CMK (cell line): ENCODE results near the gene B4GALT2.

Source experiments
- DNase-seq: peaks from one replicate; pipeline ENCODE4 v3.0.0-alpha.2; 2010; ENCODE audit warnings: low read depth

B4GALT2 gene

DNA sequence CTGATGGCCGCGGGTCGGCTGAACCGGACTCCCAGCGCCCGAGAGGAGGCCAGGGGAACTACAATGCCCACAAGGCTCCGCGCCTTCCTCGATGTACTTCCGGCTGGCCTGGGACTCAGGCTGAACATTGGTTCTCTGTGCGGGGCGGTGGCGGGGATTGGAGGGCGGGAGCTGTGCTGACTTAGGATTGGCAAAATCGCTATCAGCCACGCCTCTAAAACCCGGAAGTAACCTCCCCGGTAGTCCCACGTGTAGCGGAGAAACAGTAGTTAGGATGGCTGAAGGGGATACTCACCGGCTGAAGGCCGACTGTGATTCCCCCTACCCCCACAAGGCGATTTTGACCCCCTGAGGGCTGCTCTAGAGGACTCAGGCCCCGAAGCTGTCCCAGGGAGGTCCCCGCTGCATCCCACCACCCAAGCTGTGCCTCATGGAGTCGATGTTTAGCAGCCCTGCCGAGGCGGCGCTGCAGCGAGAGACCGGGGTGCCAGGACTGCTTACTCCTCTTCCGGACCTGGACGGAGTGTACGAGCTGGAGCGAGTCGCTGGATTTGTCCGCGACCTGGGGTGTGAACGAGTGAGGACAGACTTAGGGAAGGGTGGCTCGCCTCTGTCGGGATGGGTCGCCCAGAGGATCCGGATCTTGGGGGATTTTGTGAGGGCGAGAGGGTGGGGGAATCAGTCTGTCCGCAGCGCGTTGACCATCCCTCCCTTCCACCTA, 9.1 kb upstream of the B4GALT2 start, which contains the start of gene DPH2:
DPH2 (plus strand) TSS at position 265 of the 721 bp plus-strand sequence; CDS start at position 431, 166 bp downstream.
- DNase-seq: peak; percentile 95

DNA sequence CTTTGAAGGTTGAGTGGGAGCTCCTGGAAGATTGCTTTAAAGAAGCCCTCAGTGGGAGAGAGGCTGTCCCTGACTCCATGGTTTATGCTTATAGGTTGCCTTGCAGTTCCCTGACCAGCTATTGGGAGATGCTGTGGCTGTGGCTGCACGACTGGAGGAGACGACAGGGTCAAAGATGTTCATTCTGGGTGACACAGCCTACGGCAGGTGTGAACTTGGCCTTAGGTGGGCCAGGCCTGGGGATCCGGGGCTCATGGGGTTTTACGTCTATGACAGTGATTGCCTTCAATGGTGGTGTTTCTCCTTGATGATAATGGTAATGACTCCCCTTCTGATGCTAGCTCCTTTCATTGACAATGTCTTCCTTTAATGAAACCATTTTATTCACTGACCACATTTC, 8.5 kb upstream of the B4GALT2 start:
- DNase-seq: no peak

DNA sequence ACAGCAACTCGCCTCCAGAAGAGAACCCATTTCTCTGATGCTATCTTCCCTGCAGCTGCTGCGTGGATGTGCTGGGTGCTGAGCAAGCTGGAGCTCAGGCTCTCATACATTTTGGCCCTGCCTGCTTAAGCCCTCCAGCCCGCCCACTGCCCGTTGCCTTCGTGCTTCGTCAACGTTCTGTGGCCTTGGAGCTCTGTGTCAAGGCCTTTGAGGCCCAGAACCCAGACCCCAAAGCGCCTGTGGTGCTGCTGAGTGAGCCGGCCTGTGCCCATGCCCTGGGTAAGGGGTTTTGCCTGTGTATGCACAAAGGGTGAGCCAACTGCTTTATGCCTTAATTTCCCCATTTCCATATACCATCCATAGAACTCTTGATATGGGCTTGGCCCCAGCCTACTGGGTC, 8.1 kb upstream of the B4GALT2 start:
- DNase-seq: no peak

DNA sequence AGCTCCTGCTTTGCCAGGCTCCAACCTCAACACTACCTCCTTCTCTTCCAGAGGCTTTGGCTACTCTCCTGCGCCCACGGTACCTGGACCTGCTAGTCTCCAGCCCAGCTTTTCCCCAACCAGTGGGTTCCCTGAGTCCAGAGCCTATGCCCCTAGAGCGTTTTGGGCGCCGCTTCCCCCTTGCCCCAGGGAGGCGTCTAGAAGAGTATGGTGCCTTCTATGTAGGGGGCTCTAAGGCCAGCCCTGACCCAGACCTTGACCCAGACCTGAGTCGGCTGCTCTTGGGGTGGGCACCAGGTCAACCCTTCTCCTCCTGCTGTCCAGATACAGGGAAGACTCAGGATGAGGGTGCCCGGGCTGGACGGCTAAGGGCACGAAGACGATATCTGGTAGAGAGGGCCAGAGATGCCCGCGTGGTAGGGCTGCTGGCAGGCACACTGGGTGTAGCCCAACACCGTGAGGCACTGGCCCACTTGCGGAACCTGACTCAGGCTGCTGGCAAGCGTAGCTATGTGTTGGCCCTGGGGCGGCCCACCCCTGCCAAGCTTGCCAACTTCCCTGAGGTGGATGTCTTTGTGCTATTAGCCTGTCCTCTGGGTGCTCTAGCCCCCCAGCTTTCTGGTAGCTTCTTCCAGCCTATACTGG, 7.6 kb upstream of the B4GALT2 start:
- DNase-seq: no peak

DNA sequence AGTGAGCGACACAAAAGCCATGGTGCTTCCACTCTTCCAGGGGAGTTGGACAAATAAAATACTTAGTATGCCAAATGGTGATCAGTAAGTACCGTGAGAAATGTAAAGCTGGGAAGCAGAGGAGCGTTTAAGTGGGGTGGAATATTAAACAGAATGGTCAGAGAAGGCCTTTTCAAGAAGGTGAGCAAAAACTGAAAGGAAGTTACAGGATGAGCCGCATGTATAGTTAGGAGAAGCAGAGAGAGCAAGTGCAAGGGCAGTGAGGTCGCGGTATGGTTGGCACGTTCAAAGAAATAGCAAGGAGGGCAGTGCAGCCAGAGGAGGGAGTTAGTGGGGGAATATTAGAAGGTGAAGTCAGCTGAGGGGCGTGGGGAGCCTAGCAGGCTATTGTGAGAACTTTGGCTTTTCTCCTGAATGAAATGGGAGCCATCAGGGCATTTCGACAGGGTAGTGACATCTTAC, 5.0 kb upstream of the B4GALT2 start:
- no peak for DNase-seq

DNA sequence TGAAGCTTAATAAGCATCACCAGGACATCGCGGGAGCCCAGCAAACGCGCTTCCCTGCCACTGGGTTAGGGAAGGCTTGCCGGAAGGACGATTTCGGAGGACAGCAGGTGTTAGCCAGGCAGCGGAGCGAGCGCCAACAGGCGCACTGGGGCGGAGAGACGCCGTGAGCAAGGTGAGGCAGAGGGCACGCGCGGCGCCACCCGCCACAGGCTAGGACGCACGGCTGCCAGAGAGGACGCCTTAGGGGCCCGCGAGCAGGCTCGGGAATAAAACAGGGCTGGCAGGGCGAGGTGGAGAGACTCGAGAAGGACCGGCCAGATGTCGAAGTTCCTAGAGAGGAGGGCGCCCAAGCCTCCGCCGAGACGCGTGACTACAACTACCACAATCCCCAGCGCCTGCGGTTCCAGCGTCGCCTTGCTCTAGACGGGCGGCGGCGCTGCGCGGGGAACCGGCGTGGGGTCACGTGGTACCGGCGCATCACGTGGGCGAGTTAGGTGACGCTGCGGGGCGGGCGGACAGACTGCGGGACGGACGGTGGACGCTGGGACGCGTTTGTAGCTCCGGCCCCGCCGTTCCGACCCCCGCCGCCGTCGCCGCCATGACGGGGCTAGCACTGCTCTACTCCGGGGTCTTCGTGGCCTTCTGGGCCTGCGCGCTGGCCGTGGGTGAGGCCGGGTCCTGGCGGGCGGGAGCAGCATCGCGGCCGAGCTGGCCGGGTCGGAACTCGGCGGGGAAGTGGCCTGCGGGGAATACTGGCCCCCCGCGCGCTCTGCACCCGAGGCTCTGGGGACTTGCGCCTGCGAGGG, 4.4 kb upstream of the B4GALT2 start, which contains the start of gene ATP6V0B:
ATP6V0B (plus strand) TSS at position 518 of the 806 bp plus-strand sequence; CDS start at position 599, 81 bp downstream.
- DNase-seq: peak; percentile 91

DNA sequence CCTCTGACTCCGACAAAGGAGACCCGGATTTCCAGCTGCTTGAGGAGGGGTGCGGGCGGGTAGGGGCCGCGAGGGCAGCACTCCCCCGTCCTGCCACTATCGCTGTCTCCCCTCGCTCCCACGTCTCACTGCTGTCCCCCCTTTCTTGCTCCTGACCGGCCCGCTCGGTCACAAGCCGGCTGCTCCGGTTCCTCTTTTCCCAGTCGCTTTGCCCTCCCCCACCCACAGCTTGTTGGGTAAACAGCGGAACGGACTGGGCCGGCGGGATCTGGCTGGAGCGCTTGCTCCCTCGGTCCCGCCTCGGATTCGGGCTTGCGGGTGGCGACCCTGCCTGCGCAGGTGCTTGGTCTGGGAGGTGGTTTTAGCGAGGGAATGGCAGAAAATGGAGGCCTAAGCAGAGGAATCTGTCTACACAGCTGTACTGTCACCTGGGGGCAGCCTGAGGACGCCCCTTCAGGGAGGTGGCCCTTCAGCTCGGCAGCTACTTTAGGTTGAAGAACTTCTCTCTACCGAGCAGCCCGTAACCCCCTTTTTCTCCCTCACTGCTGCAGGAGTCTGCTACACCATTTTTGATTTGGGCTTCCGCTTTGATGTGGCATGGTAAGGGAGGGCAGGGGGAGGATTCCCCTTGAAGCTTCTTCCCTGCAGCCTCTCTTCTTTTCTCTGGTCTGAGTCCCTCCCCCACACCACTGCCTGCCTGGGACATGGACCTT, 3.6 kb upstream of the B4GALT2 start:
- no peak for DNase-seq

DNA sequence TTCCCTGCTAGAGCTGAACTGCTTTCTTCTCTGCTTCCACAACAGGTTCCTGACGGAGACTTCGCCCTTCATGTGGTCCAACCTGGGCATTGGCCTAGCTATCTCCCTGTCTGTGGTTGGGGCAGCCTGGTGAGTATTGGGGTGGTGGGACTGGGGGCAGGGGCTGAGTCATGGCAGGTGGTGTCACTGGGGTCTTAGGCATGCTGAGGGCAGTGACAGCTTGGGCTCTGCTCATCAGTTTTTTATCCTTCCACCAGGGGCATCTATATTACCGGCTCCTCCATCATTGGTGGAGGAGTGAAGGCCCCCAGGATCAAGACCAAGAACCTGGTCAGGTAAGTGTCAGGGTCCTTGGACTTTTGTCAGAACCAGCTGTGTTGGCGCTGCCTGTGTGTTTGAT, 3.0 kb upstream of the B4GALT2 start:
- no peak for DNase-seq

DNA sequence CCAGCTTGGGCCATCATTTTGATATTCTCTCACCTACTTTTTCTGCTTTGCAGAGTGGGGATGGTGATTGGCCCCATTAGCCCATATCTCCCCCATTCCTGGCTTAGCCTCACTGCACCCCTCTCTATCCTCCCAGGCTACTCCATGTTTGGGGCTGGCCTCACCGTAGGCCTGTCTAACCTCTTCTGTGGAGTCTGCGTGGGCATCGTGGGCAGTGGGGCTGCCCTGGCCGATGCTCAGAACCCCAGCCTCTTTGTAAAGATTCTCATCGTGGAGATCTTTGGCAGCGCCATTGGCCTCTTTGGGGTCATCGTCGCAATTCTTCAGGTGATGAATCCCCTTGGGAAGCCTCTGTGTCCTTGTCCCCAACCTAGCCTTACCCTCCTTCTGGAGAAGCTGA, 2.1 kb upstream of the B4GALT2 start:
- no peak for DNase-seq

DNA sequence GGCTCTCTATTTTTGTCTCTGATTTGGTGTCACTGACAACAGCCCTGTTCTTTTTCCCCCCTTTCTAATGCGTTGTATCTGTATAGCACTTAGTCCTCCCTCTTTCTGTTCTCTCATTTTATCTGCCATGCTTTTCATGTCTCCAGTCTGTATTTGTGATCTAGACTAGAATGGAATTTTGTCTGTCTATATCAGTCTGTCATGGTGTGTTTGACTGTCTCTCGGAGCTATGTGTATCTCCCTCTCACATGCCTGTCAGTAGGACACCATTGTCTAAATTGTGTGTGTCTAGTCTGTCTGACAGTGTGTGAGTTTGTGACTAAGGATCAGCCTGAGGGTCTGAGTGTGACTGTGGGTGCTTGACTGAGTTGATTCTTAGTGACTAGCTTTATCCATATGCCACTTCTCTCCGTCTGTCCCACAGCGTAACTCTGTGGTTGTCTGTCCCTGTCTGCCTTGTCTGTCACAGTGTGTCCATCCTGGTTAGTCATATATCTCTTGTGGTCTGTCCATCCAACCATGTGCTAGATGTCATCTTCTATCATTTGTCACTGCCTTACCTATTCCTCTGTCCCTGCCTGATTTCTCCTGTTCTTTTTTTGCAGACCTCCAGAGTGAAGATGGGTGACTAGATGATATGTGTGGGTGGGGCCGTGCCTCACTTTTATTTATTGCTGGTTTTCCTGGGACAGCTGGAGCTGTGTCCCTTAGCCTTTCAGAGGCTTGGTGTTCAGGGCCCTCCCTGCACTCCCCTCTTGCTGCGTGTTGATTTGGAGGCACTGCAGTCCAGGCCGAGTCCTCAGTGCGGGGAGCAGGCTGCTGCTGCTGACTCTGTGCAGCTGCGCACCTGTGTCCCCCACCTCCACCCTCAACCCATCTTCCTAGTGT, 1.4 kb upstream of the B4GALT2 start:
- no peak for DNase-seq

DNA sequence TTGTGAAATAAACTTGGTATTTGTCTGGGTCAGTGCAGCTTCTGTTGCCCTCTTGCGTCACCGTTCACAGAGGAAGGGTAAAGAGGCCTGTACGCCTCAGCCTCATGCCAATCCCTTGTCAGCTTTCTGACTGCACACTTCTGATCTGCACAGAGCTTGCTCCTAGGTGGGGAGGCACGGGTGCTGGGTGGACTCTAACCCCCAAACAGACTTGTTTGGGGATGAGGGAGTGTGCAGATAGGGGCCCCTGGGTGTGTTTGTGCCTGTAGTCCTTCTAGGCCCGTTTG, 803 bp upstream of the B4GALT2 start:
- no peak for DNase-seq

DNA sequence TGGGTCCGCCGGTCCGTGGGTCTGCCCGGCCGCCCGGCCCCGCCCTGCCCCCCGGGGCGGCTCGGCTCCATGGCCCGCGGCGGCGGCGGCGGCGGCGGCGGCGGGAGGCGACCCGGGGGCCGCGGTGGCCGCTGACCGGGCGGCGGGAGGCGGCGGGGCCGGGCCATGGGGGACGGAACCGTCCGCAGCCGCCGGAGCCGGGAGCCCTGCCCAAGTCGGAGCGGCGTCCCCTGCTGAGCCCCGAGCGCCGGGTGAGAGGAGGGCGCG, 184 bp downstream of the B4GALT2 start:
- no peak for DNase-seq

DNA sequence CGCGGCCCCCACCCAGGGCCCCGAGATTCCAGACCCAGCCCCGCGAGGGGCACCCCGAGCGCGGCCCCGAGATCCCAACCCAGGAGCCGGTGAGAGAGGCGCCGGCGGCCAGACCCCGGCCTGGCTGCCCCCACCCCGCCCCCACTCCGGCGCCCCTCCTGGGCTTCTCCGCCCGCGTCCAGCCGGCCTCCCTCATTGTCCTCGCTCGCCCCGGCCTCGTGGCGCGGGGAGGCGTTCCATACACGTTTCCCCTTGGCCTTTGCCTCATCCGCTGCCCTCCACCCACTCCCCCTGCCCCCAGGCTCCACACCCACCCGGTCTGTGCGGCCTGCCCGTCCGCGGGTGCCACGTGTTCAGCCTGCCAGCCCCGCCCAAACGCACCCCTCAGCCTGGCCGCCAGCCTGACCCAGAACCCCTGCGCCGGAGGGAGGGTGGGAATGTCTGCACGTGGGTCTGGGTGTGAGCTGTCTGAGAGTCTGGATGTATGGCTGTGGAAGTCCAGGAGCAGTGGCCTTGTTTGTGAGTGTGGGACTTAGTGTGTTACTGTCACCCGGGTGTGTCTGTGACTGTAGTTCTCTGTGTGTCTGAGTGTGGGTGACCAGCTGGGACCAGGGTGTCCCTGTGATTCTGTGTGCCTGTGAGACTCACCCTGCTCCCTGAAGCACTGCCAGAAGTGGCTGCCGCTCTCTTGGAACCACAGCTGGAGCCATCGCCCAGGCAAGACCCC, 681 bp downstream of the B4GALT2 start:
- DNase-seq: no peak

DNA sequence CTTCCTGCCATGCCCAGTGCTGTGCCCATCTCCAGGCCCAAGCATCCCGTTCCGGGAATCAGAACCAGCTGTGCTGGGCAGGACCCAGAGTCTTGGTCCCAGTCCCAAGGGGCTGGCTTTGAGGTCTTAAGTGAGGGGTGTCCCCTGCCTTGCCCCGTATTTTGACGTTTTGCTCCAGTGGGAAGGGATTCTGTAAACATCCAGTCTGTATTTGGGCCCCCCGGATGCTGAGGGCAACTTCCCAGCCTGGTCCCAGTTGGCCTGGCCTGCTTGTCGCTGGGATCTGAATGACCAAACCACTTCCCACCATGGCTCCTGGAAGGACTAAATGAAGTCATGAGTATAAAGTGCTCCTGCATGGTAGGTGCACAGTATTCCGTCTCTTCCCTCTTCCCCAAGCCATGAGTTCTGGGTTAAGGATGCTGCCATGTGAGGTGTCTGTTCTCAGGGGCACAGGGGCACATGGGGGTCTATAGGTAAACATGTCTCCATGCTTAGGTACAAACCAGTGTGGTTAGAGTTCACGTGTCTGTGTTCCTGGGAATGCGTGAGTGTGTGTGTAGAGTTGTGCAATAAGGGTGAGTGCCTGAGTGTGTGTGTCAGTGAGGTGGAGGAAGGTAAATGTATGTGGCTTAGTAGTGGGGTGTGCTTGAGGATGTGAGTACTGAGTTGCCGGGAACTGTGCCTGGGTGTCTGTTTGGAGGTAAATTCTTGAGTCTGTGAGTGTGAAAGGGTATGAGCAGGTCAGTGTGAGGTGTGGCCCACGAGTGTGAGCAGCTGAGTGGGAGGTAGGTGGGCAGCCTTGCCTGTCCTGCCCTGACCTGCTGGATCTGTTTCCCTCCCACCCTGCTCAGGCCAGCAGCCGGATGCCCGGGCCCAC, 1.5 kb downstream of the B4GALT2 start:
- no peak for DNase-seq

DNA sequence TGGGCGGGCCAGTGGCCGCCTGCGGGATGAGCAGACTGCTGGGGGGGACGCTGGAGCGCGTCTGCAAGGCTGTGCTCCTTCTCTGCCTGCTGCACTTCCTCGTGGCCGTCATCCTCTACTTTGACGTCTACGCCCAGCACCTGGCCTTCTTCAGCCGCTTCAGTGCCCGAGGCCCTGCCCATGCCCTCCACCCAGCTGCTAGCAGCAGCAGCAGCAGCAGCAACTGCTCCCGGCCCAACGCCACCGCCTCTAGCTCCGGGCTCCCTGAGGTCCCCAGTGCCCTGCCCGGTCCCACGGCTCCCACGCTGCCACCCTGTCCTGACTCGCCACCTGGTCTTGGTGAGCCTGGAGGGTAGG, 2.1 kb downstream of the B4GALT2 start:
- no peak for DNase-seq

DNA sequence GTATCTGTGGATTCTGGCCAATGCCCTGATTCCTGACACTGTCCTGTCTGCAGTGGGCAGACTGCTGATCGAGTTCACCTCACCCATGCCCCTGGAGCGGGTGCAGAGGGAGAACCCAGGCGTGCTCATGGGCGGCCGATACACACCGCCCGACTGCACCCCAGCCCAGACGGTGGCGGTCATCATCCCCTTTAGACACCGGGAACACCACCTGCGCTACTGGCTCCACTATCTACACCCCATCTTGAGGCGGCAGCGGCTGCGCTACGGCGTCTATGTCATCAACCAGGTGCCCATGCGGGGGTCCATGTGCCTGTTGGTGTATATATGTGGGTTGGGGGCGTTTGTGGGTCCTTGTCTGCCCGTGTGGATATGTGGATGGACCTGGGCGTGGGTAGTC, 2.6 kb downstream of the B4GALT2 start:
- DNase-seq: no peak

DNA sequence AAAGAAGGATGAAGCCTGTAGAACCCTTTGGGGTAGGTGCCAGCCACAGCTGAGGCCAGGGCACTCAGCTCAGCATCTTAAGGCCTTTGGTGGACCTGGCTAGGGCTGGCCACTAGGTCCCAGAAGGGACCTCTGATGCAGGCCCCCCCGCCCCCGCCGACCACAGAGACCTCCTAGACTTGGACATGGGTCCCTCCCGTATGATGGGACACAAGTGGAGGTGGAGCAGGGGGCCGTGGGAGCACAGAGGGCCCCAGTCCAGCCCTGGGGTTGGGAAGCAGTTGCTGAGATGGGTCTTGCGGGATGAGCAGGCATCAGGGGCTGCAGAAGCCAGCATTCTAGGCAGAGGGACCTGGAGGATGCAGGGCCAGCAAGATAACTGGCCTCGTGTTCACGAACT, 3.2 kb downstream of the B4GALT2 start:
- DNase-seq: no peak

DNA sequence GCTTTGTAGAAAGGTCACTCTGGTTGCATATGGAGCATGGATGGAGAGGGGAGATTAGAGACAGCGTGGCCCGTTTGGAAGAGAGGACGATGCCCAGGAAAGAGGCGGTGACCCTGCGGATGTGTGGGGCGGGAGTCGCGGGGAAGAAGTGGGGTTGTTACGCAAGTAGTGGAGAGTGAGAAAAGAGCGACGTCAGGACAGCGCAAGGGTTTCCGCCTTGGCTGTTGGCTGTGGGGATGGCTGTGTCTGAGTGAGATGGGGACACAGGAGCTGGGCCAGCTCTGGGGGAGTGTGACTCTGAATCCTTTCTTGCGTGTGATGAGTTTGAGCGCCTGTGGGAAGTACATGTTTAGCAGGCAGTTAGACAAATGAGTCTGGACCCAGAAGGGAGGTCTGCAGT, 3.8 kb downstream of the B4GALT2 start:
- DNase-seq: no peak

DNA sequence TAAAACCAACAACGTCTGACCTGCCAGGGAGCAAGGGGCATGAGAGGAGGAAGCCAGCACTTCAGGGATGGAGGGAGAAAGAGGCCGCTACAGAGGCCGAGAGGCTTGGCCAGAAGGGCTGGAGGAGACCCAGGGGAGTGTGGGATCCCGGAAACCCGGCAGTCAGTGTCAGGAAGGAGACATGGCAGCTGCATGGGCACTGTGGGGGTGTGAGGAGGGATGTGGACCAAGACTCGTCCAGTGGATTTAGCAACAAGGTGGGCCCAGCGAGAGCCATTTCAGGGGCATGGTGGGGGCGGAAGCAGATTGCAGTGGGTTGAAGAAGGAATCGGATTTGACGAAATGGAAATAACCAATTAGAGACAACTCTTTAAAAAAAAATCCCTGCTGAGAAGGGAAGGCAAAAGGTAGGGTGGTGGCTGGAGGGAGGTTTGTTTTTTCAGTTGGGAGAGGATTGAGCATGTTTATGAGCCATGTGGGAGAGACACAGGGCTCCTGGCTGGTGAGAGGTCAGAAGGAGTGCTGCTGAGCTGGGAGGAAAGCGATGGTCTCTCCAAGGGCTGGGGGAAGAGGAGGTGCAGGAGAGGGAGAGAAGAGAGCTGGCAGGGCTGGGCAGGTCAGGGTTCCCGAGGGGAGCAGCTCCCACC, 4.4 kb downstream of the B4GALT2 start:
- DNase-seq: no peak

DNA sequence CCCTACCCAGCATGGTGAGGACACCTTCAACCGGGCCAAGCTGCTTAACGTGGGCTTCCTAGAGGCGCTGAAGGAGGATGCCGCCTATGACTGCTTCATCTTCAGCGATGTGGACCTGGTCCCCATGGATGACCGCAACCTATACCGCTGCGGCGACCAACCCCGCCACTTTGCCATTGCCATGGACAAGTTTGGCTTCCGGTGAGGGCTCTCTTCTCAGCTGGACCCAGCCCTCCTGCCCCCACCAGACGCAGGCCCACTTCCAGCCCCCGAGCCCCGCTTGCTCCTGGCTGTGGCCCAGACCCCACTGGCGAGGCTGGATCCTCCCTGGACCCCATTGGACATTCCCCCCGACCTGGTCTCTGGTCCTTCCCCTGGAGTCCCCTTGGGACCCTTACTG, 5.8 kb downstream of the B4GALT2 start:
- no peak for DNase-seq
